NT2/D1 (cell line): ENCODE data around the gene STXBP3.

Experiments
- YY1 ChIP-seq: IDR thresholded peaks from 2 replicates; pipeline ENCODE4 v1.6.1; 2011; ENCODE audit not compliant: insufficient read length, insufficient read depth
- ZNF274 ChIP-seq: IDR thresholded peaks from 2 replicates; pipeline ENCODE4 v1.6.1; 2011; ENCODE audit warnings: mild to moderate bottlenecking, low read depth, low read length

GRCh38 chr1:108858230-108858950 lies 111.9 kb downstream of the STXBP3 start:
- TF ChIP-seq YY1 (no peak), ZNF274 (no peak)
